ENCODE measurements around the gene CUL3.

The CUL3 gene

GRCh38 chr2:224579411-224579810 lies 5.8 kb downstream of the CUL3 start:
- no peak overlapping the region for H3K4me3 ChIP-seq (ENCODE audit: low read depth, low read length)
- H3K27me3 ChIP-seq (ENCODE audit: control insufficient read depth, insufficient read depth, low read length) = no peaks in the 10 kb centered on the region
- no peak overlapping the region for H3K9ac ChIP-seq (ENCODE audit: low read depth, low read length)
- H3K27ac ChIP-seq (ENCODE audit: low read depth, low read length) = no peak overlapping the region
- peaks cover 54% of the 10 kb centered on the region for H3K4me1 ChIP-seq (ENCODE audit: control insufficient read depth, insufficient read depth, low read length)
- H3K36me3 ChIP-seq (ENCODE audit: control insufficient read depth, insufficient read depth, low read length) = peaks cover 6% of the 10 kb centered on the region; the same call in 1 of the 2 replicates
- no peaks in the 10 kb centered on the region for H3K9me3 ChIP-seq (ENCODE audit: control insufficient read depth, insufficient read depth, low read length)

GRCh38 chr2:224577541-224577940 lies 7.6 kb downstream of the CUL3 start:
- H3K27me3 ChIP-seq (ENCODE audit: control insufficient read depth, insufficient read depth, low read length) = no peaks in the 10 kb centered on the region
- H3K9me3 ChIP-seq (ENCODE audit: control insufficient read depth, insufficient read depth, low read length) = no peaks in the 10 kb centered on the region
- no peak overlapping the region for H3K9ac ChIP-seq (ENCODE audit: low read depth, low read length)
- H3K4me3 ChIP-seq (ENCODE audit: low read depth, low read length) = no peak overlapping the region
- peaks cover 71% of the 10 kb centered on the region for H3K4me1 ChIP-seq (ENCODE audit: control insufficient read depth, insufficient read depth, low read length)
- H3K27ac ChIP-seq (ENCODE audit: low read depth, low read length) = no peak overlapping the region
- 0 out of 2 replicates have a peak, but pooled peaks cover 3% of the 10 kb centered on the region for H3K36me3 ChIP-seq (ENCODE audit: control insufficient read depth, insufficient read depth, low read length)

DNA sequence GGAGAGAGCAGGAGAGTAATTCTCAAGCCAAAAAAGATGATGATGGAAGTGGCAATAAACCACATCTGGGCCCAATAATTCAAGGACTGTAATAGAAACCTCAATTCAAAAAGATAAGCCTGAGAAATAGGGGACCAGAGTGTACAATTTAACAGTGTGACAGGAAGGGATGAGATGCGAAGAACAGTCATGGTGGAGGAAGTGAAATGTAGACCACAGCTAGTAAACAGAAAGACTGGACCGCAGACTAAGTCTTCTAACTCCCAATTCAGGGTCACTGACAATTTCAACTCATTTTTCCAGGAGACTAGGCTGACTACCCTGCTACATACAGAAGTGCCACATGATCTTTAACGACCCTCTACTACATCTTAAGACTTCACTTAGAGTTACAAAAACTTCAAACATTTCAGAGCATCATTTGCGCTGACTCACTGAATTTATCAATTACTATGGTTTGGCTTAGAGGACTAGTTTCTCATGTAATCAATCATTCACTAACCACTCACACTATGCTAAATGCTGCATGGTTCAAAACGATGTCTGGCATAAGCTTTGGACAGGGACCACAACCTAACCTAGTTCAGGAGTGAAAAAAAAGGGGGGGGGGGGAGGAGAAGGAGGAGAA lies 9.0 kb downstream of the CUL3 start:
- Histone ChIP-seq H3K9me3 (ENCODE audit: control insufficient read depth, insufficient read depth, low read length) (no peaks in the 10 kb centered on the region), H3K4me1 (ENCODE audit: control insufficient read depth, insufficient read depth, low read length) (peaks cover 74% of the 10 kb centered on the region), H3K9ac (ENCODE audit: low read depth, low read length) (no peak overlapping the region), H3K27ac (ENCODE audit: low read depth, low read length) (no peak overlapping the region), H3K4me3 (ENCODE audit: low read depth, low read length) (no peak overlapping the region), H3K27me3 (ENCODE audit: control insufficient read depth, insufficient read depth, low read length) (no peaks in the 10 kb centered on the region), H3K36me3 (ENCODE audit: control insufficient read depth, insufficient read depth, low read length) (no peaks in the 10 kb centered on the region)

GRCh38 chr2:224574423-224575084 lies 10.6 kb downstream of the CUL3 start:
- H3K9ac ChIP-seq (ENCODE audit: low read depth, low read length) = no peak overlapping the region
- H3K36me3 ChIP-seq (ENCODE audit: control insufficient read depth, insufficient read depth, low read length) = no peaks in the 10 kb centered on the region
- no peak overlapping the region for H3K27ac ChIP-seq (ENCODE audit: low read depth, low read length)
- H3K9me3 ChIP-seq (ENCODE audit: control insufficient read depth, insufficient read depth, low read length) = no peaks in the 10 kb centered on the region
- H3K4me1 ChIP-seq (ENCODE audit: control insufficient read depth, insufficient read depth, low read length) = peaks cover 79% of the 10 kb centered on the region
- no peaks in the 10 kb centered on the region for H3K27me3 ChIP-seq (ENCODE audit: control insufficient read depth, insufficient read depth, low read length)
- no peak overlapping the region; the same call in 1 of the 2 replicates for H3K4me3 ChIP-seq (ENCODE audit: low read depth, low read length)

- peaks cover 76% of the 10 kb centered on the region for H3K4me1 ChIP-seq (ENCODE audit: control insufficient read depth, insufficient read depth, low read length)
- H3K9me3 ChIP-seq (ENCODE audit: control insufficient read depth, insufficient read depth, low read length) = no peaks in the 10 kb centered on the region
- H3K27ac ChIP-seq (ENCODE audit: low read depth, low read length) = no peak overlapping the region
- H3K36me3 ChIP-seq (ENCODE audit: control insufficient read depth, insufficient read depth, low read length) = no peaks in the 10 kb centered on the region
- H3K4me3 ChIP-seq (ENCODE audit: low read depth, low read length) = no peak overlapping the region
- no peaks in the 10 kb centered on the region for H3K27me3 ChIP-seq (ENCODE audit: control insufficient read depth, insufficient read depth, low read length)
- H3K9ac ChIP-seq (ENCODE audit: low read depth, low read length) = no peak overlapping the region
Observed at GRCh38 chr2:224573724-224574123, 11.4 kb downstream of the CUL3 start.

GRCh38 chr2:224572338-224572737 lies 12.8 kb downstream of the CUL3 start:
- H3K9me3 ChIP-seq (ENCODE audit: control insufficient read depth, insufficient read depth, low read length) = no peaks in the 10 kb centered on the region
- peaks cover 63% of the 10 kb centered on the region for H3K4me1 ChIP-seq (ENCODE audit: control insufficient read depth, insufficient read depth, low read length)
- no peak overlapping the region for H3K4me3 ChIP-seq (ENCODE audit: low read depth, low read length)
- no peak overlapping the region for H3K9ac ChIP-seq (ENCODE audit: low read depth, low read length)
- H3K27me3 ChIP-seq (ENCODE audit: control insufficient read depth, insufficient read depth, low read length) = no peaks in the 10 kb centered on the region
- no peak overlapping the region for H3K27ac ChIP-seq (ENCODE audit: low read depth, low read length)
- no peaks in the 10 kb centered on the region for H3K36me3 ChIP-seq (ENCODE audit: control insufficient read depth, insufficient read depth, low read length)

GRCh38 chr2:224570328-224570993 lies 14.7 kb downstream of the CUL3 start:
- Histone ChIP-seq H3K36me3 (ENCODE audit: control insufficient read depth, insufficient read depth, low read length) (no peaks in the 10 kb centered on the region), H3K9ac (ENCODE audit: low read depth, low read length) (no peak overlapping the region), H3K9me3 (ENCODE audit: control insufficient read depth, insufficient read depth, low read length) (no peaks in the 10 kb centered on the region), H3K4me3 (ENCODE audit: low read depth, low read length) (no peak overlapping the region), H3K27ac (ENCODE audit: low read depth, low read length) (no peak overlapping the region), H3K4me1 (ENCODE audit: control insufficient read depth, insufficient read depth, low read length) (peaks cover 47% of the 10 kb centered on the region), H3K27me3 (ENCODE audit: control insufficient read depth, insufficient read depth, low read length) (no peaks in the 10 kb centered on the region)

GRCh38 chr2:224569654-224570053 lies 15.5 kb downstream of the CUL3 start:
- no peak overlapping the region for H3K4me3 ChIP-seq (ENCODE audit: low read depth, low read length)
- no peaks in the 10 kb centered on the region for H3K27me3 ChIP-seq (ENCODE audit: control insufficient read depth, insufficient read depth, low read length)
- no peaks in the 10 kb centered on the region for H3K36me3 ChIP-seq (ENCODE audit: control insufficient read depth, insufficient read depth, low read length)
- H3K27ac ChIP-seq (ENCODE audit: low read depth, low read length) = no peak overlapping the region
- H3K9ac ChIP-seq (ENCODE audit: low read depth, low read length) = no peak overlapping the region
- no peaks in the 10 kb centered on the region for H3K9me3 ChIP-seq (ENCODE audit: control insufficient read depth, insufficient read depth, low read length)
- peaks cover 39% of the 10 kb centered on the region for H3K4me1 ChIP-seq (ENCODE audit: control insufficient read depth, insufficient read depth, low read length)

- Histone ChIP-seq H3K9ac (ENCODE audit: low read depth, low read length) (no peak overlapping the region), H3K9me3 (ENCODE audit: control insufficient read depth, insufficient read depth, low read length) (no peaks in the 10 kb centered on the region), H3K36me3 (ENCODE audit: control insufficient read depth, insufficient read depth, low read length) (no peaks in the 10 kb centered on the region), H3K27me3 (ENCODE audit: control insufficient read depth, insufficient read depth, low read length) (no peaks in the 10 kb centered on the region), H3K27ac (ENCODE audit: low read depth, low read length) (no peak overlapping the region), H3K4me3 (ENCODE audit: low read depth, low read length) (no peak overlapping the region), H3K4me1 (ENCODE audit: control insufficient read depth, insufficient read depth, low read length) (peaks cover 22% of the 10 kb centered on the region)
Observed at GRCh38 chr2:224565452-224566035, 19.6 kb downstream of the CUL3 start.

DNA sequence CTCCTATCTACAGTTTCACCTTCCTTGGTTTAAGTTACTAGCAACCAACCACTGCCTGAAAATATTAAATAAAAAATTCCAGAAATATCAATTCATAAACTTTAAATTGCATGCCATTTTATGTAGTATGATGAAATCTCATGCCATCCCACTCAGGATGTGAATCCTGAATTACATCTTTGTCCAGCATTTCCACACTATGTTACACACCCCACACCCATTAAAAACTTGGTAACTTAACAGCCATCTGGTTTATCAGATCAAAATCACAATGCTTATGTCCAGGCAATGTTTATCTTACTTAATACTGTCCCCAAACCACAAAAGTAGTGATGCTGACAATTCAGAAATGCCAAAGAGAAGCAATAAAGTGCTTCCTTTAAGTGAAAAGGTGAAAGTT lies 21.6 kb downstream of the CUL3 start:
- Histone ChIP-seq H3K27ac (ENCODE audit: low read depth, low read length) (no peak overlapping the region), H3K36me3 (ENCODE audit: control insufficient read depth, insufficient read depth, low read length) (no peaks in the 10 kb centered on the region)

DNA sequence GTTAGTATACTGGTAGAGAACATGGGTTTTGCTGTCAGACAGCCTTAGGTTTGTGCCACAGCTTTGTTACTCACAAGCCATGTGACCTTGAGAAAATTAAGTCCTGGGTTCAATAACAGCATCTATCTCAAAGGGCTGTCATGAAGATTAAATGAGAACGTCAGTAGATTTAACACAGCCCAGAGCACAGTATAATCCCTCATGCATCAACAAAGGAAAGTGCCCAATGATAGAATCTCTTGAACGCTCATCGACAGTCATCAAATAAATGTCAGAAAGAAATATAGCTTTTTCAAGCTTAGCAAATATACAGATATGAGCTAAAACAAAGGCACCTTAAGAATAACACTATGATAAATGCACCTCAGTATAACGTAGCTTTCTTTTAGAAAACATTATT lies 22.3 kb downstream of the CUL3 start:
- H3K4me3 ChIP-seq (ENCODE audit: low read depth, low read length) = no peak overlapping the region
- H3K27me3 ChIP-seq (ENCODE audit: control insufficient read depth, insufficient read depth, low read length) = no peaks in the 10 kb centered on the region
- H3K9me3 ChIP-seq (ENCODE audit: control insufficient read depth, insufficient read depth, low read length) = no peaks in the 10 kb centered on the region
- H3K36me3 ChIP-seq (ENCODE audit: control insufficient read depth, insufficient read depth, low read length) = no peaks in the 10 kb centered on the region
- no peak overlapping the region for H3K9ac ChIP-seq (ENCODE audit: low read depth, low read length)
- peaks cover 14% of the 10 kb centered on the region for H3K4me1 ChIP-seq (ENCODE audit: control insufficient read depth, insufficient read depth, low read length)
- H3K27ac ChIP-seq (ENCODE audit: low read depth, low read length) = no peak overlapping the region

More for the DNA sequence above, 21.6 kb downstream of the CUL3 start:
- H3K27me3 ChIP-seq (ENCODE audit: control insufficient read depth, insufficient read depth, low read length) = no peaks in the 10 kb centered on the region
- H3K9me3 ChIP-seq (ENCODE audit: control insufficient read depth, insufficient read depth, low read length) = no peaks in the 10 kb centered on the region
- peaks cover 9% of the 10 kb centered on the region; the same call in 1 of the 2 replicates for H3K4me1 ChIP-seq (ENCODE audit: control insufficient read depth, insufficient read depth, low read length)
- H3K9ac ChIP-seq (ENCODE audit: low read depth, low read length) = no peak overlapping the region
- H3K4me3 ChIP-seq (ENCODE audit: low read depth, low read length) = no peak overlapping the region

All from HUES48 (cell line).